Testis (tissue), 2 donors: ENCODE measurements around the gene GSN.

Experiments used
- CTCF ChIP-seq, 3 experiments: fragments of 450-650 bp in 2 of 3; fragments of 200-600 bp in 1 of 3; sonication (generic) in 1 of 3; IDR thresholded peaks; one replicate each; pipeline ENCODE4 v1.5.1; 2016 to 2019; ENCODE audit warnings: antibody characterized with exemption in 3 of 3, mild to moderate bottlenecking in 2 of 3, moderate library complexity in 1 of 3
- POLR2A ChIP-seq: fragments of 450-650 bp; IDR thresholded peaks from one replicate; pipeline ENCODE4 v1.6.1; 2017; ENCODE audit warnings: antibody characterized with exemption, mild to moderate bottlenecking, moderate library complexity

DNA sequence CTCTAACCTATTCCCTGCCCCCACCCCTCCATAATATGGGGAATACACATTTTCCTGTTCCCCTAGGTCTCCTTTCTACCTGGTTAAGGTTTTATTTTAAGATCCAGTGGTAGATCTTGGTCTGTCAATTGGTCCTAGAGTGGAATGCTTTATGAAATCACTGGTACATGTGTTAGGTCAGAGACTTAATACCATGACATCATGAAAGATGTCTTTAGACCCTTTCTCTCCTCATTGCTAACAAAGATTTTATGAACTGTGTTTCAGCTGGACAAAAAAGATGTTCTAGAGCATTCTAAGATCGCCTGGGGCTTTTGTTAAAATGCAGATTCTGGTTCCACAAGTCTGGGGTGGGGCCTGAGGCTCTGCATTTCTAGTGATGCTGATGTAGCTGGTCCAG, 9.1 kb downstream of the GSN start:
- TF ChIP-seq CTCF (IDR thresholded peaks at IDR 0.05): no peak
- TF ChIP-seq POLR2A: no peak
